Breast epithelium (tissue), 3 donors: ENCODE measurements around the gene G3BP1.

Experiments
- POLR2A ChIP-seq: fragments of 450-650 bp; IDR thresholded peaks from one replicate; pipeline ENCODE4 v1.6.1; 2016; ENCODE audit warnings: antibody characterized with exemption, mild to moderate bottlenecking, moderate library complexity
- POLR2AphosphoS5 ChIP-seq, 3 donors: sonication (generic); formaldehyde crosslinking; IDR thresholded peaks; one replicate each; pipeline ENCODE4 v1.6.1; 2017; ENCODE audit warnings: antibody characterized with exemption in 3 of 3
- TF ChIP-seq, protein P1 (sequence below), 3 donors: fragments of 450-650 bp; IDR thresholded peaks; one replicate each; pipeline ENCODE4 v1.5.1; 2016 to 2017; ENCODE audit warnings: antibody characterized with exemption in 3 of 3, mild to moderate bottlenecking in 3 of 3, moderate library complexity in 3 of 3

DNA sequence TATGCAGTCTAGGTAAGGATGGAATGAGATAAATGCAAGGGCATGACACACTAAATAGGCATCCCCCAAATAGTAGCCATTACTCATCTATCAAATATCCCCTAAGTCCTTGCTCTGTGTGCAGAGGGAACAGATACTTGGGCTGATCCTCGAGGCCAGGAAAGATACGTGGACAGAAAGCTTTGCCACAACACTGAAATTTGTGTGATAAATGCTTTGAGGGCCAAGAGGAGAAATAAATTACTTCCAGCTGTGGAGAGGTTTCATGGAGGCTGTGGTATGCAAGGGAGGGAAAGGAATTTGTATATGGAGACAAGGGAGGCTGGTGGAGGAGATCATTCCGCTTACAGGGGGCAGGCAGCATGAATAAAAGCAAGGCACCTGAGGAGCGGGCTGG lies 31.8 kb upstream of the G3BP1 start:
- TF ChIP-seq, protein P1, sequence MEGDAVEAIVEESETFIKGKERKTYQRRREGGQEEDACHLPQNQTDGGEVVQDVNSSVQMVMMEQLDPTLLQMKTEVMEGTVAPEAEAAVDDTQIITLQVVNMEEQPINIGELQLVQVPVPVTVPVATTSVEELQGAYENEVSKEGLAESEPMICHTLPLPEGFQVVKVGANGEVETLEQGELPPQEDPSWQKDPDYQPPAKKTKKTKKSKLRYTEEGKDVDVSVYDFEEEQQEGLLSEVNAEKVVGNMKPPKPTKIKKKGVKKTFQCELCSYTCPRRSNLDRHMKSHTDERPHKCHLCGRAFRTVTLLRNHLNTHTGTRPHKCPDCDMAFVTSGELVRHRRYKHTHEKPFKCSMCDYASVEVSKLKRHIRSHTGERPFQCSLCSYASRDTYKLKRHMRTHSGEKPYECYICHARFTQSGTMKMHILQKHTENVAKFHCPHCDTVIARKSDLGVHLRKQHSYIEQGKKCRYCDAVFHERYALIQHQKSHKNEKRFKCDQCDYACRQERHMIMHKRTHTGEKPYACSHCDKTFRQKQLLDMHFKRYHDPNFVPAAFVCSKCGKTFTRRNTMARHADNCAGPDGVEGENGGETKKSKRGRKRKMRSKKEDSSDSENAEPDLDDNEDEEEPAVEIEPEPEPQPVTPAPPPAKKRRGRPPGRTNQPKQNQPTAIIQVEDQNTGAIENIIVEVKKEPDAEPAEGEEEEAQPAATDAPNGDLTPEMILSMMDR (IDR thresholded peaks at IDR 0.05): no peak
- TF ChIP-seq POLR2A (no peak), POLR2AphosphoS5 (IDR thresholded peaks at IDR 0.05) (no peak)
